ENCODE measurements around the gene CLCN5.
"Not testable (repeated sequence)": the region's sequence is repeated elsewhere in the genome, so short reads cannot be mapped to it uniquely, and the experiment has no call there.

The CLCN5 gene

GRCh38 chrX:50000937-50001542, 78.6 kb downstream of the CLCN5 start:
- no peak for DNase-seq

- no peak for DNase-seq
Measured at GRCh38 chrX:50002067-50002714, 79.8 kb downstream of the CLCN5 start.

GRCh38 chrX:50003467-50003866, 81.1 kb downstream of the CLCN5 start:
- no peak for DNase-seq

- no peak for DNase-seq
Measured at GRCh38 chrX:50003927-50004326, 81.5 kb downstream of the CLCN5 start.

- DNase-seq: not testable (repeated sequence)
Measured at GRCh38 chrX:50025591-50025990, 103.2 kb downstream of the CLCN5 start.

- DNase-seq: no peak
Measured at GRCh38 chrX:50035126-50035525, 112.7 kb downstream of the CLCN5 start.

GRCh38 chrX:50036426-50036825, 114.0 kb downstream of the CLCN5 start:
- DNase-seq: no peak

- DNase-seq: no peak
Measured at GRCh38 chrX:50045823-50046222, 123.4 kb downstream of the CLCN5 start.

GRCh38 chrX:50049228-50049627, 126.8 kb downstream of the CLCN5 start:
- DNase-seq: no peak

- no peak for DNase-seq
Measured at GRCh38 chrX:50054147-50054546, 131.8 kb downstream of the CLCN5 start.

- no peak for DNase-seq
Measured at GRCh38 chrX:50066318-50066937, 144.0 kb downstream of the CLCN5 start.

- DNase-seq: no peak
Measured at GRCh38 chrX:50067435-50068284, 145.3 kb downstream of the CLCN5 start.

GRCh38 chrX:50068285-50068563, 145.8 kb downstream of the CLCN5 start:
- no peak for DNase-seq

GRCh38 chrX:50068893-50069292, 146.5 kb downstream of the CLCN5 start:
- no peak for DNase-seq

GRCh38 chrX:50071494-50071893, 149.1 kb downstream of the CLCN5 start:
- no peak for DNase-seq

- no peak for DNase-seq
Measured at GRCh38 chrX:50072110-50072509, 149.7 kb downstream of the CLCN5 start.

- no peak for DNase-seq
Measured at GRCh38 chrX:50073601-50074000, 151.2 kb downstream of the CLCN5 start.

- DNase-seq: no peak
Measured at GRCh38 chrX:50075630-50076339, 153.4 kb downstream of the CLCN5 start.

- no peak for DNase-seq
Measured at GRCh38 chrX:50081282-50081889, 159.0 kb downstream of the CLCN5 start.

GRCh38 chrX:50082741-50083140, 160.3 kb downstream of the CLCN5 start:
- DNase-seq: no peak

GRCh38 chrX:50088645-50089044, 166.2 kb downstream of the CLCN5 start:
- DNase-seq: no peak

- DNase-seq: no peak
Measured at GRCh38 chrX:50093625-50094024, 171.2 kb downstream of the CLCN5 start.

- no peak for DNase-seq
Measured at GRCh38 chrX:50097071-50097470, 174.7 kb downstream of the CLCN5 start.

Measured in NCI-H2081 treated with DMSO at 0.1 percent for 48 hours (cell line).